Dedifferentiated amniotic fluid mesenchymal stem cell (primary cell): ENCODE results near the gene GATB.

Source experiments
- DNase-seq: peaks from one replicate; pipeline ENCODE4 v3.0.0-alpha.2; 2016; ENCODE audit errors: extremely low spot score

The GATB gene

DNA sequence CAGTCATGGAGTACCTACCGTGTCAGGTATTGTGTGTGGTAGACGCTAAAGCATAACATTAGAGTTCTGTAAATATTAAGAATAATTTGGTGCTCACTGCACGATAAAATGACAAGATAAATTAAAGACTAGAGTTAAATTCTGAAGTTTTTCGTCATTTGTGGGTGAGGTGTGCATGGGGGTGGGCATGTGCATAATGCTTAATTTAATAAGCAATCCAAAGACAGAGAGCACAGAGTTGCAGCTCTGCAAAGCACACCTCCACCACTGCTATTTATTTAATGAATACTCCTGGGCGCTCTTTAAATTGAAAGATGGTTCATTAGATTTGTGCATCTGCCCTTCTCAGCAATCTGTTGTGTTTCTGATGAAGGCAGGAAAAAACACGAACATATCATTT lies 62.6 kb downstream of the GATB start:
- DNase-seq: no peak

DNA sequence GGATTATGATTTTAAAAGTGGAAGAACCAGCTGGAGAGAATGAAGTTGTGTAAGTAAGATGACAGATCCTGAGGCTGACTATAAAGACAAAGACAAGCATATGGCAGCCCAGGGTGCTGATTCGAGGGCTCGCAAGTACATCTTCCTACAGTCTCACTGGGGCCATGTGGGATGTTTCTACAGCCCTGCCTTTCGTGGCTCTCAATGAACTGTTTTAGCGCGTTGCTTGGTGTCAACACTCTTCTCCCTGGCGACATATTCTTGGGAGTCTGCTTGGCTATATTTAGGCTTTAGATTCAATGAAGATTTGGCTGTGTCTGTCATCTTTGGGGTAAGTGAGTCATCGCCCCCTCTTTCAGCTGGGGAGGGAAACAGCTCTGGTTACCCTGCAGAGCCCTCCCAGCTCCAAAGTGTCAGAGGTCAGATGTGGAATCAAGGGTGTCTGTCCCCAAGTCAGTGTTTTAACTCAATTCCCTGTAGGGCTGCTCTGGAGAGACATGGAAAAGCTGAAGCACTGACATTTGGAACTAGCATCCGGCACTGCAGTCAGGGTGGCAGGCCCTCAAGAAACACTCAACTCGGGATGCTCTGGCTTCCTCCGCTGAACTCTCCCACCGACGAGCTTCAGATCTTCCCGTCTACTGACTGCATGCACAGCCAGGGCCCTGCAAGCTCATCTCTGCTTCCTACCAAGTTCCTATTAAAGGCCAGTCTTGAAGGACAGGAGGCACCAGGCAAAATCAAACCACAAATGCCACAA lies 65.7 kb downstream of the GATB start:
- no peak for DNase-seq

DNA sequence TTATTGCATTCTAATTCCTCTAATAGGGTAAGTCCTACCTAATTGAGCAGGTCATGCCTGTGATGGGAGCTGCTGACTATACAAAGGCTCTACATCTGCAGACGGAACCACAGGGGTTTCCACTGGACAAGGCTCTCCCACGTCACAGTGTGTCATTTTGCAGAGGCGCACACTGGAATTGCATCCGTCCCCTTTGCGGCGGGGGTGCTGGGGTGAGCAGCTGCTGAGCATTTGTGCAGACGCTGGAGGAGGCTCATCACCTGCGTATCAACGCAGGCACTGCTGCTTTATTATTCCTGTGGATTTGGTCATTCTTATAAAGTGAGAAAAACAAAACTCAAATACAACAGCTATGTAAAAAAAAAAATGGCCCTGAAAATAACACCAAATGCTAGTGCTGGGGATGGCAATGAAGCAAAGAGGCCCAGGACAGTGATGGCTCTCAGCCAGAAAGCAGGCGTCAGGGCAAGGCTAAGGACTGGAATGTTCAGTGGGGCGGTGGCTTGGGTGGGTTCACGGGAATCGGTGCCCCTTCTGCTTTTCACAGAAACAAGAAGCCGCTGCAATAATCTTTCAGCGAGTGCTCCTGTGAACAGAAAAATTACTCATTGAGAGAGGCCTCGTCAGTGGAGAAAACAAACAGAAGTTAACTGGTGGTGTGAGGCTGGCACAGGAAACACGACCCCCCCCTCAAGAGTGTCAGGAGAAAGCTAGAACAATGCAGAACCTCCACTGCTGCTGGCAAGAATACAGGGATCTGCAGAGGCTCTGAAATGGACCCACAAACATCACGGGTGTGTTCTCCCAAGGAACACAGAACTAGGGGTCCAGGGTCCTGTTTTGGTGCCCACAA lies 67.8 kb downstream of the GATB start:
- no peak for DNase-seq

DNA sequence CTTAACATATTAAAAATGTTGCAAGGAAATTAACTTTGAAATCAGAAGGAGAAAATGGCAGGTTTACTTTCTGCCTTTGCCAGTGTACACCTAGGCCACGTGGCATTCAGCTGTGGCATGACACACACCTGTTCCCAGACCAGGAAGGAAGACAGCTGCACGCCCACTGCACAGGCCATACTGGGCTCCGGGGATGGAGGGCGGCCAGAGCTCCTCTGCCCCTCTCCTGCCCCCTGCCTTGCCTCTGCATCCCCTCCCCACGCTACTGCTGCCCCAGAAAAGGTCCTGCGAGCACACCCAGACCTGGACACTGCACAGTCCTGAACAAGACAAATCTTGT lies 68.4 kb downstream of the GATB start:
- DNase-seq: no peak

DNA sequence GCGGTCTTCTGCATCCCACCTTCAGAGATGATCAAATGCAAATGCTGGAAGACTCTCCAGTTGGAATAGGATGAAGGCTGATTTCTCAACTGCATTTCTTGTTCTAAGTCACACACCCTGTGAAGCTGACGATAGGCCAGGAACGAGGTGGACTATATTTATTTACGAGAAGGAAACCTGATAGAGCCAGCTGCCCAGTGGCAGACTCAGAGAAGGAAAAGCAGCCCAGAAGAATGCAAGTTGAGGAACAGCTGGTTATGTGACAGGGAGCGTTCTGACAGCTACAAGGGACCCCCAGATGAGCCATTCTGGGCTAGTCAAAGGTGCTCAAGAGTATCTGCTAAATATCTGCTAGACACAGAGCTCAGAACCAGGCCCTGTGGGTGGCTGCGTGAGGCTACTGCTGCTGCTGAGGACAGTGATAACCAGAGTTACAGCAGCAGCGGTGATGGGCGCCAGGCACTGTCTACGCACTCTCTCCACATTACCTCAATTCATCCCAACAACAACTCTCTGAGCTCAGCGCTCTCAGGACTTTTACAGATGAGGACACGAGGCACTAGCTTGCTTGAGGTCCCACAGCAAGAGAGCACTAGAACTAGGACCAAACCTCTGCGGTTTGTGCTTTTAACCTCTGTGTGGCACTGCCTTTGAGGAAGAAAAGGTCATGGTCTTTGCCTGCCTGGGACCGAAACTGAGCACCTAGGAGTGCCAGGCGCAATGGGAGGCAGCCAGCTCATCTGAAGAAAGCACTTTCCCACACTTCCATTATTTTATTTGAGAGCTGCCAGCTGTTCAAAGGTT lies 69.0 kb downstream of the GATB start:
- no peak for DNase-seq

DNA sequence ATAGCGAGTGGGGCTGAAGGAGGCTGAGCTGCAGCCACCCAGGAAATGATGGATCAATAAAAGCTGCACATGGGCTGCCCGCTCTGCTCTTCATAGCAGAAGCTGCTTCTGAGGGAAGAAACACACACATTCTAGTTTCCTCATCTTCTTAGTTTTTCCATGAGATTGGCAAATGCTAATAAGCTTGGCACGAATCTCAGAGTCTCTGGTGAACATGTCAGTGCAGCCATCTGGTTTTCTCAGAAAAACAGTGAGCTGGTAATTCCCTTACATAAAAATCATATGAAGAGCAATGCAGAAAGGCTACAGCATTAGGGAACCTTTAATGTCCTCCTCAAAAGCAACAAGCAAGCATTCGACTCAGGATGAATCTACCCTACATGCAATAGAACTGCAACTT lies 69.9 kb downstream of the GATB start:
- peak; percentile 33 for DNase-seq

GRCh38 chr4:151690164-151690870 lies 70.5 kb downstream of the GATB start:
- DNase-seq: peak; percentile 44

GRCh38 chr4:151689211-151689991 lies 71.4 kb downstream of the GATB start:
- no peak for DNase-seq

- DNase-seq: no peak
These were observed 72.1 kb downstream of the GATB start for GRCh38 chr4:151688785-151689043.

- DNase-seq: no peak
These were observed 72.6 kb downstream of the GATB start for GRCh38 chr4:151688003-151688784.

DNA sequence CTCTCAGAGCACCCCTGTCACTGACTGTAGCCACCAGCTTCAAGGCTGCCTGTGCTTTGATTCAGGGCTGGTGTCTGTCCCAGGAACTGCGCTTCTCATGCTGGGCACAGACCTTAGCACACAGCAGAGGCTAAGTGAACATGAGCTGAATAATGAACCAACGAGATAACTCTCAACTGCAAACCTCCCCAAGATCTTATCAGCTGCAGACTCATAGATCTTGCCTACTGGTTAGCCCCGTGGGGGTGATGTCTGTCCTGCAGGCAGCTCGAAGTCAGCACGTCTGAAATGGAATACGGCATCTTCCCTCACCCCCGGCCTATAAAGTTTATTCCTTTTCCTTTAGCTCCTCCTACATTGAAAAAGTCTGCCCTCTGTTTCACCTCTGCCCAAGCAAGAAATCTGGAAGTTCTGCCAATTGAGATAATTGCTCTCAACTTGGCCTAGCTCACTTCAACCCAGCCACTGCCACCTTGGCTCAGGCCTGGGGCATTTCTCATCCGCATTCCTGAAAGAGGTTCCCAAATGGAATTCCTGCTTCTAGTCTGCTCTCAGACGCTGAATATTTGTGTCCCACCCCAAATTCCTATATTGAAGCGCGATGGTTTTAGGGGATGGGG lies 73.7 kb downstream of the GATB start:
- no peak for DNase-seq

- DNase-seq: no peak
These were observed 75.5 kb downstream of the GATB start for GRCh38 chr4:151685303-151685702.

GRCh38 chr4:151681085-151681484 lies 79.7 kb downstream of the GATB start:
- no peak for DNase-seq

DNA sequence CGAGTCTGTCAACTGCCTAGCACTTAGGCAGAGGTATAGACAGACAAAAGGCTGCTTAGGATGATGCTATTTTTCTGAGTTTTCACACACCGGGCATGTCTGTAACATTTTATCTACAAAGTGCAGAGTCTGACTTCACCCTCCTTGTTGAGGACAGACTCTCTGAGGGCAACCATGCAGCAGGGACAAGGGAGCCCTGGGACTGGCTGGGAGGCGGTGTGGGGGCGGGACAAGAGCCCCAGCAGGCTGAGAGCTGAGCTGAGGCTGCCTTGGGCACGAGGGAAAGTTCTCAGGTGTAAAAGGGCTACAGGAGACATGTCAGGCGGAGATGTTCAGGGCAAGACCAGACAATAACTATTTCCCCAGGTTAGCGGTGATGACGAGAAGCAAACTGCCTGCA lies 81.6 kb downstream of the GATB start:
- DNase-seq: no peak

GRCh38 chr4:151678048-151678872 lies 82.5 kb downstream of the GATB start:
- no peak for DNase-seq

- no peak for DNase-seq
These were observed 83.6 kb downstream of the GATB start for GRCh38 chr4:151677193-151677592.

GRCh38 chr4:151676301-151676700 lies 84.5 kb downstream of the GATB start:
- no peak for DNase-seq

GRCh38 chr4:151675411-151675971 lies 85.3 kb downstream of the GATB start:
- no peak for DNase-seq
